ENCODE measurements around the gene RELL2. TPM values are rescaled to one million over a fixed set of nuclear protein-coding genes. Genes with fewer than 3 reads are reported as not detected.

RELL2 gene
- total RNA-seq, 1 experiment from 2014 or later = 9.8 TPM

DNA sequence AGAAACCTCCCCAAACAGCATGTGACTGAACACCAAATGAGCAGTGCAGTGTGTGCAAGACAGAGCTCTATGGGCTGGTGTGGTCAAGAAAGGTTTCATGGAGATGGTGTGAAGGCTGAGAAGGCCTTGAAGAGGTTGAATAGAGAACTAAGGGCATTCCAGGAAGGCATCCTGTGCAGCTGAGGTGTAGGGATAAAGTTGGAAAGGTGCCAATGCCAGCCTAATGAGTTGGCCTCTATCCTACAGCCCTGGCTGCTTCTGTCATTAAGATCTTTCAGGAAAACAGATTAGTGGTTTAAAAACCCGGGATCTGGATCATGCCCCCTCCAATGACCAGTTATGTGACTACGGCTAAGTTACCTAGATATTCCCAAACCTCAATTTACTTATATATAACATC lies 4.1 kb upstream of the RELL2 start:
- Histone ChIP-seq H2AK5ac (ENCODE audit: insufficient read length, low read length) (no peak overlapping the region), H3K4me1 (ENCODE audit: insufficient read depth, low read length) (peaks cover 4% of the 10 kb centered on the region; the same call in 1 of the 2 replicates), H3K4me2 (ENCODE audit: insufficient read depth, insufficient read length, low read length) (no peak overlapping the region), H4K91ac (ENCODE audit: insufficient read length, low read depth, low read length) (no peak overlapping the region), H3K23ac (ENCODE audit: insufficient read length, low read depth, low read length) (no peak overlapping the region), H3K9ac (ENCODE audit: extremely low read depth, insufficient read length, low read length) (no peak overlapping the region), H2BK120ac (ENCODE audit: low read depth, low read length, poor library complexity, severe bottlenecking) (no peak overlapping the region), H3T11ph (ENCODE audit: low read length) (no peak overlapping the region), H3K23me2 (ENCODE audit: insufficient read length, low read depth, low read length, poor library complexity, severe bottlenecking) (peaks cover 13% of the 10 kb centered on the region), H2BK5ac (ENCODE audit: insufficient read length, low read length) (no peak overlapping the region), H3K27me3 (ENCODE audit: insufficient read depth, low read length) (no peaks in the 10 kb centered on the region), H3K79me2 (ENCODE audit: insufficient read depth, low read length) (peaks cover 10% of the 10 kb centered on the region; the same call in 1 of the 2 replicates), H2BK20ac (ENCODE audit: low read depth, low read length, poor library complexity, severe bottlenecking) (no peak overlapping the region), H3K9me3 (ENCODE audit: control insufficient read depth, low read depth, low read length) (no peaks in the 10 kb centered on the region), H3K56ac (ENCODE audit: insufficient read length, low read depth, low read length) (no peak overlapping the region), H3K18ac (ENCODE audit: insufficient read length, low read depth, low read length) (no peak overlapping the region), H2AFZ (ENCODE audit: low read length) (no peak overlapping the region), H2BK12ac (ENCODE audit: insufficient read length, low read depth, low read length) (no peak overlapping the region), H4K5ac (ENCODE audit: insufficient read length, low read depth, low read length) (no peak overlapping the region), H4K8ac (replicated peaks; ENCODE audit: insufficient read length, low read depth, low read length) (no peak overlapping the region), H3K27ac (ENCODE audit: insufficient read length, low read depth, low read length) (no peak overlapping the region), H4K20me1 (ENCODE audit: control insufficient read depth, insufficient read depth, insufficient read length) (no peaks in the 10 kb centered on the region), H3K4ac (ENCODE audit: low read depth, low read length) (no peak overlapping the region), H3K79me1 (ENCODE audit: insufficient read depth, low read depth, low read length, poor library complexity, severe bottlenecking) (peaks cover 10% of the 10 kb centered on the region), H3K14ac (ENCODE audit: insufficient read depth, low read length) (no peak overlapping the region), H2BK15ac (ENCODE audit: low read depth, low read length) (no peak overlapping the region)
- no peak for DNase-seq
- peaks cover 14 to 44% (median 34%) of the 10 kb centered on the region in 3 experiments; a peak in 6 of 7 replicates for H3K36me3 Mint-ChIP-seq (ENCODE audit: insufficient read depth in 1 of 3, low read depth in 3 of 3)
- peaks cover 15% of the 10 kb centered on the region in 2 experiments for H3K4me1 Mint-ChIP-seq
- H3K27me3 Mint-ChIP-seq (ENCODE audit: low read depth) = no peaks in the 10 kb centered on the region; the same call in 1 of the 2 replicates
- no peak overlapping the region for H3K4me3 Mint-ChIP-seq
- no peak overlapping the region for H3K27ac Mint-ChIP-seq
- no peak for TF ChIP-seq CTCF (conservative IDR thresholded peaks at IDR 0.05)
- WGBS (ENCODE audit: extremely low coverage, insufficient read length, low lambda C conversion rate) = no CpG with 5 or more reads among the region's 2 CpGs
- H3K9me3 Mint-ChIP-seq = no peaks in the 10 kb centered on the region
